ENCODE results near the gene FAM227B. TPM values are rescaled to one million over a fixed set of nuclear protein-coding genes. Genes with fewer than 3 reads are reported as not detected.
"Not testable (repeated sequence)": the region's sequence is repeated elsewhere in the genome, so short reads cannot be mapped to it uniquely, and the experiment has no call there.

FAM227B gene, protein sequence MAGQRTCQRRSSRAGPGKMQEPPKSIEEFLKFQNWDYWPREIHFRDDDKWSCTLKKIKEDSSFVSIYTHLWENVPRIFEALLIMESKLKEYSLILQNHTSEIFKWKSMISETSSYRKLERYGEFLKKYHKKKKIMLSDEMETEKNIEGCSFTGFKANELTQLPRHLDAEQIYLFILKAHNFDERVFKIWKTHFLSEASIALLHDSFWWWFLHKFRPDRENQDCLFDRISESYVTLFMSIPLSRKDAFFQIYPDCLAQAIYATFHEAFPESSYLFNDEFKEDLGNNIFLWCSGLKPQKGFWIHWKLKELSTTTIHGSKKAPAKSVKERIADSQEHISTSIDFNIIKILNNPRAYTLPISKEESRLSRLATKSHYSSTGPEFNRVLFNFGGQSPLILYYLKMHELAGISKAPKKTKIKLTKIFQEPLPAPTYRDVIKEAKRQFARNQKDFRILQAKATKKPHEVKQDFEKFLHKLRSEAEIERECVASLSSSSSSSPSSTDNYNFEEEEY
- 3.3 and 7.1 TPM in 2 replicates for total RNA-seq (2014; rRNA removed; shearing (Covaris generic))

DNA sequence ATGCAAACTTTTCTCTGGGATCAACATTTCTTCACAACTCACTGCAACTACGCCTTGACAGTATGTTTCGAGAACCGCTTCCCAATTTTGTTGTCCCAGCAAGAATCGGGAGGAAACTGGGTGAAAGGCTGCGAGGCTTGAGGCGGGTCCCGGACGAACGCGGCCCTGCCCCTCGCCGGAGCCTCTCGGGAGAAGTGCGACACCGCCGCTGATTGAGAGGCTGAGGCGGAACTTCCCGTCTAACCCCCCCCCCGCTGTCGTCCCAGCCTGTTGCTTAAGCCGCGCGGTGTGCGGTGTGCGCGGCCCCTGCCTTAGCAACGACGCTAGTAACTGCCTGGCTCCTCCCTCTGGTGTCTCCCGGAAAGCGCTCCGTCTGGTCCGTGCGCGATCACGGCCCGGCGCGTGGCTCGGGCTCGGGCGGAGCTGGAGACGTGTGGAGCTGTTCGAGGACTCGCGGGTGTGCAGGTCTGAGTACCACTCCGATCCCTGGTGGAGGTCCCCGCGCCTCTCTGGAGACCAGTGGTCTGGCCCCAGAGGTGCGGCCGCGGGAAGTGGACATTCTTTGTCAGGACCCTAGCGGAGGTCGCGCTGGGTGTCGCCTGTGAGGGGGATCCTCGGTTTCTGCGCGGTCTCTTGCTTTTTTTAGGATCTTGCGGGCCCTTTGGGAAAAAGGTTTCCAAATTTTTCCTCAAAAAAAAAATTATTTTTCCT, at the start of gene FAM227B, which contains the start of gene DTWD1:
TSS of gene FAM227B (minus strand) at position 161 of the 711 bp plus-strand sequence. CDS start 5,647 bp downstream, outside the sequence.
TSS of gene DTWD1 (plus strand) at position 391 of the 711 bp plus-strand sequence. CDS start 4,120 bp downstream, outside the sequence.
- H3K36me3 ChIP-seq: peaks cover 13% of the 10 kb centered on the region
- no peaks in the 10 kb centered on the region for H3K27me3 ChIP-seq (replicated peaks)
- peaks cover 17% of the 10 kb centered on the region for H3K4me1 ChIP-seq (replicated peaks)
- peak within 1 kb of the TSS; percentile 77 for H3K27ac ChIP-seq
- peak; percentile 95 for DNase-seq (ENCODE audit: low read depth in 1 of 2, low spot score in 2 of 2)
- peak within 1 kb of the TSS; percentile 57 for H3K4me3 ChIP-seq
- no peaks in the 10 kb centered on the region for H3K9me3 ChIP-seq (replicated peaks)

GRCh38 chr15:49669288-49669687, 48.7 kb upstream of the FAM227B start:
- Histone ChIP-seq H3K4me1 (replicated peaks) (peaks cover 12% of the 10 kb centered on the region), H3K27ac (no peak overlapping the region), H3K4me3 (no peak overlapping the region), H3K36me3 (no peaks in the 10 kb centered on the region), H3K27me3 (replicated peaks) (no peaks in the 10 kb centered on the region), H3K9me3 (replicated peaks) (no peaks in the 10 kb centered on the region)
- DNase-seq (ENCODE audit: low read depth in 1 of 2, low spot score in 2 of 2): no peak

DNA sequence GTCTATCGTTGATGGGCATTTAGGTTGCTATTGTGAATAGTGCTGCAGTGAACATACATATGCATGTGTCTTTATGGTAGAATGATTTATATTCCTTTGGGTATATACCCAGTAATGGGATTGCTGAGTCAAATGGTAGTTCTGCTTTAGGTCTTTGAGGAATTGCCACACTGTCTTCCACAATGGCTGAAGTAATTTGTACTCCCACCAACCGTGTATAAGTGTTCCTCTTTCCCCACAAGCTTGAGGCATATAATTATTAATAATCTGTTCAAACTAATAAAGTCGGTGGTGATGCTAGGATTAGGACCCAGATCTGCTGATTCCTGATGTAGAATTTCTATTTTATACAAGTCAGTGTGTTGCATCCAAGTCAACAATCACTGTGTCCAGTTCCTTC, 45.9 kb upstream of the FAM227B start:
- H3K4me3 ChIP-seq; H3K27me3 ChIP-seq (replicated peaks); H3K9me3 ChIP-seq (replicated peaks); H3K36me3 ChIP-seq; H3K4me1 ChIP-seq (replicated peaks); H3K27ac ChIP-seq; DNase-seq (ENCODE audit: low read depth in 1 of 2, low spot score in 2 of 2): not testable (repeated sequence)

DNA sequence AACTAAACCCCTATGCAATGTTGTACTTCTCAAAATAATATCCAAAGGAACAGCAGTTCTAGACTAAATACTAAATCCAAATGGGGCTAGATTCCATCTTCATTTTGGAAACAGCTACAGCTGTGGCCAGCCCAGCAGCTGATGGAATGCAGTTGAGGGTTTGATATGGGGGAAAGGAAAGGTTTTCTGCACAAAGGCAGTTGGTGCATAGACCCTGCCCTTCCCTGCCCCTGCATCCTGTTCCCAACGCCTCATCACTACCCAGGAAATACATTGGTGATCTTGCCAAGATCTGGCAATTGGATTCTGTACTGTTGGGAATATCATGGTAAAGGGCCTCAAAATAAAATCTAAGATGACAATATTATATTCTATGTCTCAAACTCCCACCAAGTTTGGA, 44.1 kb upstream of the FAM227B start:
- DNase-seq (ENCODE audit: low read depth in 1 of 2, low spot score in 2 of 2): no peak
- Histone ChIP-seq H3K4me3 (no peak overlapping the region), H3K27ac (no peak overlapping the region), H3K4me1 (replicated peaks) (no peaks in the 10 kb centered on the region), H3K27me3 (replicated peaks) (no peaks in the 10 kb centered on the region), H3K9me3 (replicated peaks) (no peaks in the 10 kb centered on the region), H3K36me3 (no peaks in the 10 kb centered on the region)

GRCh38 chr15:49656734-49657133, 36.1 kb upstream of the FAM227B start:
- H3K36me3 ChIP-seq: no peaks in the 10 kb centered on the region

GRCh38 chr15:49652922-49653321, 32.3 kb upstream of the FAM227B start:
- Histone ChIP-seq H3K27me3 (replicated peaks) (no peaks in the 10 kb centered on the region), H3K4me3 (no peak overlapping the region), H3K4me1 (replicated peaks) (no peaks in the 10 kb centered on the region), H3K9me3 (replicated peaks) (peaks cover 3% of the 10 kb centered on the region; the same call in 1 of the 2 replicates), H3K36me3 (no peaks in the 10 kb centered on the region), H3K27ac (no peak overlapping the region)
- DNase-seq (ENCODE audit: low read depth in 1 of 2, low spot score in 2 of 2): no peak

More at GRCh38 chr15:49656734-49657133, 36.1 kb upstream of the FAM227B start:
- H3K4me1 ChIP-seq (replicated peaks): no peaks in the 10 kb centered on the region
- no peaks in the 10 kb centered on the region for H3K27me3 ChIP-seq (replicated peaks)
- H3K4me3 ChIP-seq: no peak overlapping the region
- DNase-seq (ENCODE audit: low read depth in 1 of 2, low spot score in 2 of 2): no peak
- peaks cover 3% of the 10 kb centered on the region; the same call in 1 of the 2 replicates for H3K9me3 ChIP-seq (replicated peaks)
- H3K27ac ChIP-seq: no peak overlapping the region

- 0 out of 2 replicates have a peak, but pooled peaks cover 3% of the 10 kb centered on the region for H3K4me1 ChIP-seq (replicated peaks)
Measured at GRCh38 chr15:49650676-49651075, 30.1 kb upstream of the FAM227B start.

GRCh38 chr15:49649987-49650386, 29.4 kb upstream of the FAM227B start:
- H3K36me3 ChIP-seq: no peaks in the 10 kb centered on the region
- no peak overlapping the region for H3K4me3 ChIP-seq
- no peak overlapping the region for H3K27ac ChIP-seq
- peaks cover 7% of the 10 kb centered on the region; the same call in 1 of the 2 replicates for H3K4me1 ChIP-seq (replicated peaks)
- DNase-seq (ENCODE audit: low read depth in 1 of 2, low spot score in 2 of 2): no peak
- H3K27me3 ChIP-seq (replicated peaks): no peaks in the 10 kb centered on the region
- peaks cover 3% of the 10 kb centered on the region; the same call in 1 of the 2 replicates for H3K9me3 ChIP-seq (replicated peaks)

More at GRCh38 chr15:49650676-49651075, 30.1 kb upstream of the FAM227B start:
- no peaks in the 10 kb centered on the region for H3K36me3 ChIP-seq
- no peak for DNase-seq (ENCODE audit: low read depth in 1 of 2, low spot score in 2 of 2)
- peaks cover 3% of the 10 kb centered on the region; the same call in 1 of the 2 replicates for H3K9me3 ChIP-seq (replicated peaks)
- H3K4me3 ChIP-seq: no peak overlapping the region
- H3K27ac ChIP-seq: no peak overlapping the region
- no peaks in the 10 kb centered on the region for H3K27me3 ChIP-seq (replicated peaks)

DNA sequence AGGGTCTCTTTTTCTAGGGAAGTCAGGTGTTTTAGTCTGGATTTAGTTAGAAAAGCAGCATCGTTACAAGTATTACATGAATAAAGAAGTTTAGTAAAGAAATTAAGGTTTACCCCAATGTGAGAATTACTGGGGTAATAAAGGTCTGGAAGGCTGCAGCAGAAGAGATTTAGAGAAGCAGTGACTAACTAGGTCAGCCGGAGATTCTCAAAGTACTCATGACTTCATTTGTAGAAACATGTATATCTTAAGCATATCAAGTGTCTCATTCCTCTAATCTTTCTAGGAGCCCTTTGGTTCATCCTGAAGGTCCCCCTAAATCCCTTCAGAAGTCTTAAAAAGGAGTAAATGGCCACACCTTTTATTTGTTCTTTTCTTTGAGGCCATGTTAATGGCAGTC, 26.3 kb upstream of the FAM227B start:
- H3K9me3 ChIP-seq (replicated peaks): no peaks in the 10 kb centered on the region
- 0 out of 2 replicates have a peak, but pooled peaks cover 3% of the 10 kb centered on the region for H3K36me3 ChIP-seq
- no peak for DNase-seq (ENCODE audit: low read depth in 1 of 2, low spot score in 2 of 2)
- H3K4me1 ChIP-seq (replicated peaks): peaks cover 10% of the 10 kb centered on the region; the same call in 1 of the 2 replicates
- H3K27me3 ChIP-seq (replicated peaks): no peaks in the 10 kb centered on the region
- H3K27ac ChIP-seq: no peak overlapping the region
- H3K4me3 ChIP-seq: no peak overlapping the region

DNA sequence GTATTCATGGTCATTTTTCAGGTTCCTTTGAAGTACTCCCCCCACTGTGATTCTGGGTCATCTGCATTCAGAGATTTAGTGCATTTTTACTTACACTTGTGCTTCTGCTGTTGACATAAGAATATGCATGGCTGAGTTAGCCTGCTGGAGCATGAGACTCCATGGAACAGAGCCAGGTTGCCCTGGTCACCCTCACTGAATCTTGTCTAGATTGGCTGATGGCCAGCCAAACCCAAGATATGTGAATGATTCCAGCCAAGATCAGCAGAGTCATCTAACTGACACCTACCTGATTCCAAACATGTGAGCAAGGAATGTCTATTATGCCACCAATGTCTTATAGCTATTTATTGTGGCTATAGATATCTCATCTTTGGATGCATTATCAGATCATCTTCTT, 25.3 kb upstream of the FAM227B start:
- Histone ChIP-seq H3K9me3 (replicated peaks) (no peaks in the 10 kb centered on the region), H3K4me1 (replicated peaks) (peaks cover 10% of the 10 kb centered on the region; the same call in 1 of the 2 replicates), H3K4me3 (no peak overlapping the region), H3K27ac (no peak overlapping the region), H3K27me3 (replicated peaks) (no peaks in the 10 kb centered on the region), H3K36me3 (0 out of 2 replicates have a peak, but pooled peaks cover 6% of the 10 kb centered on the region)
- no peak for DNase-seq (ENCODE audit: low read depth in 1 of 2, low spot score in 2 of 2)

DNA sequence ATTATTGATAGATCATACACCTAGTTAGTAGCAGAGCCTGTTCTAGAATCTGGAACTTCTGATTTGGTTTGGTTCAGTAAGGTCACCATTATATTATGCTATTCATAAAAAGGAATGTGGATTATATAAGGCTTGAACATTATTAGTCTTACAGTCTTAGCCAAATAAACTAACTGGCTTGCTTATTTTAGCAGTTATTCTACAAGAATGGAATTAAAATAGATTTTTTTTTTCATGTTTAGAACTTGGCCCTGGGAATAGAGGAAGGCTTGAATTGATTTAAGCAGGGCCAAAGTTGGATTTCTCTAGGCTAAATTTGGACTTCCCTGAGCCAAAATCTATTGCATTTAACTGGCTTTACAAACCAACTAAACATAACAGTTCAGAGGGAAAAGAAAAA, 24.7 kb upstream of the FAM227B start:
- DNase-seq (ENCODE audit: low read depth in 1 of 2, low spot score in 2 of 2): no peak
- Histone ChIP-seq H3K27ac (no peak overlapping the region), H3K36me3 (0 out of 2 replicates have a peak, but pooled peaks cover 6% of the 10 kb centered on the region), H3K27me3 (replicated peaks) (no peaks in the 10 kb centered on the region), H3K4me1 (replicated peaks) (peaks cover 10% of the 10 kb centered on the region; the same call in 1 of the 2 replicates), H3K4me3 (no peak overlapping the region), H3K9me3 (replicated peaks) (no peaks in the 10 kb centered on the region)

GRCh38 chr15:49644364-49644794, 23.8 kb upstream of the FAM227B start:
- H3K36me3 ChIP-seq: 0 out of 2 replicates have a peak, but pooled peaks cover 6% of the 10 kb centered on the region
- no peak for DNase-seq (ENCODE audit: low read depth in 1 of 2, low spot score in 2 of 2)
- H3K27me3 ChIP-seq (replicated peaks): no peaks in the 10 kb centered on the region
- H3K9me3 ChIP-seq (replicated peaks): no peaks in the 10 kb centered on the region
- peaks cover 10% of the 10 kb centered on the region; the same call in 1 of the 2 replicates for H3K4me1 ChIP-seq (replicated peaks)
- no peak overlapping the region for H3K4me3 ChIP-seq
- H3K27ac ChIP-seq: no peak overlapping the region

DNA sequence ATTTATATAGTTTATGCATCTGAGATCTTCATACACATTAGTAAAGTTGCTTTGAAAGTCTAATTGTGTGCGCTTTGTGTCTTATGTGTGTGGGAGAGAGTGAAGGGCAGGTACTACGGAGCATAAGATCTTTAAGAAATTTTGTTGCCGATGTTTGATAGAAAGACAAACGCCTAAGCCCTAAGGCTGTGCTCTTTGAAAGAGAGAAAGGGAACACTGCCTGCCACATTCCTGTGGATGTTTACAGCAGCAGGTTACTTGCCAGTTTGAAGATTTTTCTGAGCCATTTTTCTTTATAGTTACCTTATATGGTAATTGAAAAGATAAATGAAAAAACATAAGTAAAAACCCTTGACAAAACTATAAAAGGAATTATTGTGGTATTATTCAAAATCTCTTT, 17.2 kb upstream of the FAM227B start:
- no peaks in the 10 kb centered on the region for H3K27me3 ChIP-seq (replicated peaks)
- H3K4me3 ChIP-seq: no peak overlapping the region
- peaks cover 19% of the 10 kb centered on the region for H3K36me3 ChIP-seq
- DNase-seq (ENCODE audit: low read depth in 1 of 2, low spot score in 2 of 2): no peak
- H3K27ac ChIP-seq: no peak overlapping the region
- H3K9me3 ChIP-seq (replicated peaks): no peaks in the 10 kb centered on the region
- H3K4me1 ChIP-seq (replicated peaks): no peaks in the 10 kb centered on the region

All from SJSA1 (cell line).